Activated CD8-positive, alpha-beta memory T cell treated with anti-CD3 and anti-CD28 coated beads for 48 hours (primary cell): ENCODE data around the gene CFAP58.

Experiments
- DNase-seq, 3 experiments: peaks; one replicate each; pipeline ENCODE4 v3.0.0-alpha.2; 2020; ENCODE audit warnings: low read depth in 2 of 3, low spot score in 2 of 3

The CFAP58 gene

GRCh38 chr10:104371753-104372152 lies 18.1 kb downstream of the CFAP58 start:
- DNase-seq = no peak

- no peak for DNase-seq
These were observed 21.0 kb downstream of the CFAP58 start for GRCh38 chr10:104374591-104374990.

GRCh38 chr10:104376784-104377300 lies 23.2 kb downstream of the CFAP58 start:
- DNase-seq = no peak

- DNase-seq = no peak
These were observed 26.7 kb downstream of the CFAP58 start for GRCh38 chr10:104380336-104380735.

GRCh38 chr10:104387130-104387888 lies 33.7 kb downstream of the CFAP58 start:
- no peak for DNase-seq

- DNase-seq = no peak
These were observed 35.2 kb downstream of the CFAP58 start for GRCh38 chr10:104388830-104389229.

- no peak for DNase-seq
These were observed 37.7 kb downstream of the CFAP58 start for GRCh38 chr10:104391150-104391968.

GRCh38 chr10:104391969-104392296 lies 38.3 kb downstream of the CFAP58 start:
- no peak for DNase-seq

- DNase-seq = no peak
These were observed 39.8 kb downstream of the CFAP58 start for GRCh38 chr10:104393387-104393786.

- no peak for DNase-seq
These were observed 42.9 kb downstream of the CFAP58 start for GRCh38 chr10:104396581-104396980.

GRCh38 chr10:104403636-104404035 lies 50.0 kb downstream of the CFAP58 start:
- no peak for DNase-seq

GRCh38 chr10:104406715-104407650 lies 53.4 kb downstream of the CFAP58 start:
- no peak for DNase-seq

- no peak for DNase-seq
These were observed 59.9 kb downstream of the CFAP58 start for GRCh38 chr10:104413528-104413927.

- no peak for DNase-seq
These were observed 62.0 kb downstream of the CFAP58 start for GRCh38 chr10:104415526-104416165.

- no peak for DNase-seq
These were observed 63.2 kb downstream of the CFAP58 start for GRCh38 chr10:104416851-104417250.

- no peak for DNase-seq
These were observed 64.1 kb downstream of the CFAP58 start for GRCh38 chr10:104417637-104418292.

GRCh38 chr10:104424719-104425118 lies 71.1 kb downstream of the CFAP58 start:
- DNase-seq = no peak

GRCh38 chr10:104427989-104428388 lies 74.4 kb downstream of the CFAP58 start:
- no peak for DNase-seq

- no peak for DNase-seq
These were observed 76.2 kb downstream of the CFAP58 start for GRCh38 chr10:104429846-104430245.

GRCh38 chr10:104430360-104430759 lies 76.7 kb downstream of the CFAP58 start:
- DNase-seq = no peak
